ENCODE measurements around the gene GPX6. TPM values are rescaled to one million over a fixed set of nuclear protein-coding genes. Genes with fewer than 3 reads are reported as not detected.
A peak's percentile ranks its signal among the peaks of the same experiment; 100 is the strongest.

The GPX6 gene
- total and polyA plus RNA-seq, 2 of the 13 experiments (the other 11 are each of a cell fraction or from before 2014, with no cell fraction given) = not detected

DNA sequence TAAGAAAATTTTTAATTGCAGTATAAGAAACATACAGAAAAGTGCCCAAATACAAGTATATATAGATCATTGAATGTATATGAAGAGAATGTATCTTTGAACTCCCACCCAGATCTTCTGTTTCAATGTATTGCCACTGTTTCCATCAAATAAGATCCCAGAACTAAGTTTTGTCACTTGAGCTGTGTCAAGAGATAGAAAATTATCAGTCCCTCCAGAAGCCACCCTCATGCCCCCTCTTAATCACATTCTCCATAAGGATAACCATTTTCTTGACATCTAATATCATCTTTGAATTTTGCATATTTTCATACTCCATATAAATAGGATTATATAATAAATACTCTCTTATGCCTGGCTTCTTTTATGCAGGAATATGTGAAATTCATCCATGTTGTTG, 30.4 kb upstream of the GPX6 start (continued):
- TF ChIP-seq, protein P1, sequence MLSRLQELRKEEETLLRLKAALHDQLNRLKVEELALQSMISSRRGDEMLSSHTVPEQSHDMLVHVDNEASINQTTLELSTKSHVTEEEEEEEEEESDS (CRISPR knock-in tag; IDR thresholded peaks at IDR 0.05; ENCODE audit: borderline replicate concordance) = no peak
- no peak for TF ChIP-seq MIER3 (CRISPR knock-in tag; IDR thresholded peaks at IDR 0.05; ENCODE audit: borderline replicate concordance)
- TF ChIP-seq ZNF205 (CRISPR knock-in tag; IDR thresholded peaks at IDR 0.05) = no peak
- no peak for TF ChIP-seq NCOA5 (CRISPR knock-in tag; IDR thresholded peaks at IDR 0.05)
- TF ChIP-seq TCF12 (IDR thresholded peaks at IDR 0.05) = no peak
- no peak for TF ChIP-seq TCF12 (CRISPR knock-in tag; IDR thresholded peaks at IDR 0.05)
- TF ChIP-seq, protein P2, sequence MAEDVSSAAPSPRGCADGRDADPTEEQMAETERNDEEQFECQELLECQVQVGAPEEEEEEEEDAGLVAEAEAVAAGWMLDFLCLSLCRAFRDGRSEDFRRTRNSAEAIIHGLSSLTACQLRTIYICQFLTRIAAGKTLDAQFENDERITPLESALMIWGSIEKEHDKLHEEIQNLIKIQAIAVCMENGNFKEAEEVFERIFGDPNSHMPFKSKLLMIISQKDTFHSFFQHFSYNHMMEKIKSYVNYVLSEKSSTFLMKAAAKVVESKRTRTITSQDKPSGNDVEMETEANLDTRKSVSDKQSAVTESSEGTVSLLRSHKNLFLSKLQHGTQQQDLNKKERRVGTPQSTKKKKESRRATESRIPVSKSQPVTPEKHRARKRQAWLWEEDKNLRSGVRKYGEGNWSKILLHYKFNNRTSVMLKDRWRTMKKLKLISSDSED (CRISPR knock-in tag; IDR thresholded peaks at IDR 0.05) = no peak

DNA sequence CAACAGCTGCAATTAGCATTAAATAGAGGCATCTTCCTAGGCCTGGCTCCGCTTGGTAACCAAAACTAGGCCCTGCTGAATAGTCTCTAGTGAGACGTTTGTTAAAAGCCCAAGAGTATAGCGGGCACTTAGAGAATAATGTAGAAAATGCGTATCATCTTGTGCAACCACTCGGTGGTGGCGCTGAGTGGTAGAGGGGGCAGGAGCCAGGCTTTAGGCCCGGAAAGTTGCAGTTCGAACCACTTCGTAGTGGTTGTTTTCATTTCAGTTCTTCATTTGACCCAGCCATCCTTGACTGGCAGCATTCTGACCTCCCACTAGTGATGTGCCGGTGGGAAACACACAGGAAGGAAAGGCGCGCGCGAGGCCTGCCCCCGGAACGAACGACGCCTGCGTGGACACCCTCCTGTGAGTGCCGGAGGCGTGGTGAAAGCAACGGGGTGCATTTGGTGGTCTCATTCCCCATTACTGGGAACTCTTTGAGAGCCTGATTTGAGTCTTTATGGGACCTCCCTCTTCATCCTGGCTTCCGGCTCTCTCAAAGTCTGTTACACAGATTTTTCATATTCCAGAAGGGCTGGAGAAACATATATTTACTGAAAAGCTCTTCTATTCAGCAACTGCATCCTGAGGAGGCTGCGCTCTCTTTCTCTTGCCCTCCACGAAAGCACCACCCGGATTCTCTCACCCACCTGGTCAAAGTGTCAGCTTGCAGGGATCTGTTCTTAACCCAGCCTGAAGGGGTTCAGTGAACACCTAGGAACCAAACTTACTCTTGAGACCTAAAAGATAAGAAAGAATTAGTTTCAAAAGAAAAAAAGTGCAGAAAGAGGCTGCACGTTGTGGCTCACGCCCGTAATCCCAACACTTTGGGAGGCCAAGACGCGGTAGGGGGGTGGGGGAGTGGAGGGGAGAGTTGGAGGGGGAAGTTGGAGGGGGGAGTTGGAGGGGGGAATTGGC, 28.3 kb upstream of the GPX6 start:
- no peaks in the 10 kb centered on the region for H3K36me3 ChIP-seq (replicated peaks in 1 of 2; ENCODE audit: control insufficient read depth in 1 of 2, insufficient read depth in 2 of 2, low read length in 2 of 2)
- 71% methylated on average over 31 of the region's 31 CpGs for WGBS (ENCODE audit: low lambda C conversion rate)
- DNase-seq (ENCODE audit: low spot score) = no peak
- peak overlapping the region; percentile 53 to 76 (median 64) for H3K4me3 ChIP-seq (replicated peaks in 1 of 3; ENCODE audit: insufficient read depth in 1 of 3, low read depth in 2 of 3, low read length in 3 of 3)
- in situ Hi-C loops (cut with HindIII; ENCODE audit: extremely low pct_ligation_motif_present, low pct_unique_long_range_greater_than_20kb) (no loop called here), intact Hi-C loops (cut with micrococcal nuclease; ENCODE audit: unreplicated experiment) (loop anchor here (1.0 to 5.0 kb wide), 5 partner anchors 43 to 163 kb away; partner anchors contain the start of gene ZSCAN12)
- H4K20me1 ChIP-seq (ENCODE audit: insufficient read depth, low read length) = no peaks in the 10 kb centered on the region
- FAIRE-seq = no peak
- CTCF ChIA-PET (ENCODE audit: low intra/inter-chr PET ratio, low total read pairs) = interaction anchor here (1.5 kb wide), 1 partner anchor 144 kb away, joined by 4 read pairs; the partner anchor contains the start of gene ZSCAN12
- no TSS peak for BruUV-seq (replicated peaks)
- POLR2A ChIA-PET = interaction anchor here (1.9 kb wide), 1 partner anchor 43 kb away, joined by 7 read pairs; a partner anchor contains a TSS
- H3K4me2 ChIP-seq (ENCODE audit: low read depth, low read length) = peak overlapping the region; percentile 99
- no peaks in the 10 kb centered on the region for H3K79me2 ChIP-seq (ENCODE audit: insufficient read depth, low read length)
- H3K9ac ChIP-seq (ENCODE audit: insufficient read depth, low read depth, low read length) = no peak overlapping the region; the same call in 1 of the 2 replicates
- no peaks in the 10 kb centered on the region for H3K9me3 ChIP-seq (ENCODE audit: low read length)
- H2AFZ ChIP-seq (ENCODE audit: low read length) = peak overlapping the region; percentile 22
- no peak overlapping the region for H3K27ac ChIP-seq (ENCODE audit: extremely low read length, insufficient read depth, low read length)
- ATAC-seq = peak; percentile 42
- H3K27me3 ChIP-seq (ENCODE audit: control insufficient read depth in 1 of 2, insufficient read depth in 2 of 2, low read length in 2 of 2) = no peaks in the 10 kb centered on the region; a peak in 2 of 5 replicates
- peaks cover 22% of the 10 kb centered on the region for H3K4me1 ChIP-seq (ENCODE audit: insufficient read depth, low read length)
- TF ChIP-seq, protein P3, sequence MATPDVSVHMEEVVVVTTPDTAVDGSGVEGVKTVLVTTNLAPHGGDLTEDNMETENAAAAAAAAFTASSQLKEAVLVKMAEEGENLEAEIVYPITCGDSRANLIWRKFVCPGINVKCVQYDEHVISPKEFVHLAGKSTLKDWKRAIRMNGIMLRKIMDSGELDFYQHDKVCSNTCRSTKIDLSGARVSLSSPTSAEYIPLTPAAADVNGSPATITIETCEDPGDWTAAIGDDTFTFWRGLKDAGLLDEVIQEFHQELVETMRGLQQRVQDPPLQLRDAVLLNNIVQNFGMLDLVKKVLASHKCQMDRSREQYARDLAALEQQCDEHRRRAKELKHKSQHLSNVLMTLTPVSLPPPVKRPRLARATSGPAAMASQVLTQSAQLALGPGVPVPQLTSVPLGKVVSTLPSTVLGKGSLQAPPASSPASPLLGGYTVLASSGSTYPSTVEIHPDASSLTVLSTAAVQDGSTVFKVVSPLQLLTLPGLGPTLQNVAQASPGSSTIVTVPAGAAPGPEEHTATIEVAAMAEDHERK (CRISPR knock-in tag; IDR thresholded peaks at IDR 0.05; ENCODE audit: low read depth) = 0 out of 2 replicates have a peak, but pooled peaks have one; percentile 10
- TF ChIP-seq, protein P4, sequence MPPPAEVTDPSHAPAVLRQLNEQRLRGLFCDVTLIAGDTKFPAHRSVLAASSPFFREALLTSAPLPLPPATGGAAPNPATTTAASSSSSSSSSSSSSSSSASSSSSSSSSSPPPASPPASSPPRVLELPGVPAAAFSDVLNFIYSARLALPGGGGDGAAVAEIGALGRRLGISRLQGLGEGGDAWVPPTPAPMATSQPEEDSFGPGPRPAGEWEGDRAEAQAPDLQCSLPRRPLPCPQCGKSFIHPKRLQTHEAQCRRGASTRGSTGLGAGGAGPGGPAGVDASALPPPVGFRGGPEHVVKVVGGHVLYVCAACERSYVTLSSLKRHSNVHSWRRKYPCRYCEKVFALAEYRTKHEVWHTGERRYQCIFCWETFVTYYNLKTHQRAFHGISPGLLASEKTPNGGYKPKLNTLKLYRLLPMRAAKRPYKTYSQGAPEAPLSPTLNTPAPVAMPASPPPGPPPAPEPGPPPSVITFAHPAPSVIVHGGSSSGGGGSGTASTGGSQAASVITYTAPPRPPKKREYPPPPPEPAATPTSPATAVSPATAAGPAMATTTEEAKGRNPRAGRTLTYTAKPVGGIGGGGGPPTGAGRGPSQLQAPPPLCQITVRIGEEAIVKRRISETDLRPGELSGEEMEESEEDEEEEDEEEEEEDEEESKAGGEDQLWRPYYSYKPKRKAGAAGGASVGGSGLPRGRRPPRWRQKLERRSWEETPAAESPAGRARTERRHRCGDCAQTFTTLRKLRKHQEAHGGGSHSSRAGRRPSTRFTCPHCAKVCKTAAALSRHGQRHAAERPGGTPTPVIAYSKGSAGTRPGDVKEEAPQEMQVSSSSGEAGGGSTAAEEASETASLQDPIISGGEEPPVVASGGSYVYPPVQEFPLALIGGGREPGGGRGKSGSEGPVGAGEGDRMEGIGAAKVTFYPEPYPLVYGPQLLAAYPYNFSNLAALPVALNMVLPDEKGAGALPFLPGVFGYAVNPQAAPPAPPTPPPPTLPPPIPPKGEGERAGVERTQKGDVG (CRISPR knock-in tag; IDR thresholded peaks at IDR 0.05; ENCODE audit: borderline replicate concordance) = 0 out of 2 replicates have a peak, but pooled peaks have one; percentile 66
- TF ChIP-seq HNRNPLL (IDR thresholded peaks at IDR 0.05; ENCODE audit: low read depth, low read length, poor library complexity, severe bottlenecking) = peak; percentile 25
- TF ChIP-seq ZNF207 (IDR thresholded peaks at IDR 0.05; ENCODE audit: borderline replicate concordance) = no peak
- no peak for TF ChIP-seq TARDBP (CRISPR knock-in tag; IDR thresholded peaks at IDR 0.05)
